Tibial nerve (tissue), 4 donors: Measurements from ENCODE around the gene SRBD1.

ENCODE experiments used
- CTCF ChIP-seq, 5 experiments: fragments of 200-600 bp in 3 of 5; fragments of 450-650 bp in 2 of 5; sonication (generic) in 3 of 5; IDR thresholded peaks; one replicate each; pipeline ENCODE4 v1.5.1; 2016 to 2019; ENCODE audit warnings: antibody characterized with exemption in 5 of 5, mild to moderate bottlenecking in 3 of 5, moderate library complexity in 2 of 5
- EP300 ChIP-seq, 2 donors: sonication (generic); formaldehyde crosslinking; IDR thresholded peaks; one replicate each; pipeline ENCODE4 v1.6.1; 2017; ENCODE audit warnings: antibody characterized with exemption in 2 of 2, mild to moderate bottlenecking in 1 of 2

- peak in 2 of 5 experiments; percentile 35 to 39 for TF ChIP-seq CTCF (IDR thresholded peaks at IDR 0.05)
- peak; percentile 87 for TF ChIP-seq EP300 (IDR thresholded peaks at IDR 0.05)
These were observed at the start of gene SRBD1 for GRCh38 chr2:45611020-45611859.
